HCT116 (cell line): ENCODE results near the gene ATP2B1. TPM values are rescaled to one million over a fixed set of nuclear protein-coding genes. Genes with fewer than 3 reads are reported as not detected.

Experiments
- ATAC-seq: fragments of 200-7000 bp; cut with Tn5 transposase; 2 replicates; pipeline ENCODE4 v1.9.1; 2020; ENCODE audit warnings: mild to moderate bottlenecking, moderate library complexity
- BruUV-seq: library from RNA; stranded (reverse); fragments of 400-500 nt; replicated peaks from 2 replicates; lab custom pipeline; 2021; lab: Mats Ljungman, UMichigan
- CTCF ChIA-PET: fragments of 300-600 bp; sonication (Branson Sonifier 250); formaldehyde crosslinking; loops from one replicate; lab custom pipeline; 2021; ENCODE audit warnings: antibody characterized with exemption; lab: Charles Lee
- POLR2A ChIA-PET: fragments of 300-600, 350-600 bp; sonication (Branson Sonifier 250); formaldehyde crosslinking; loops from one replicate; lab custom pipeline; 2021; ENCODE audit warnings: antibody characterized with exemption; lab: Charles Lee
- RAD21 ChIA-PET, 2 experiments: fragments of 300-600 bp; sonication (Branson Sonifier 250); formaldehyde crosslinking; loops; one replicate each; lab custom pipeline; 2023; ENCODE audit warnings: low total read pairs in 2 of 2; ENCODE audit not compliant: uncharacterized antibody in 2 of 2, unreplicated experiment in 2 of 2, low non-redundant PET in 1 of 2; lab: Charles Lee
- DNase-seq: peaks from one replicate; pipeline ENCODE4 v3.0.0-alpha.2; 2010; ENCODE audit warnings: low read depth, low spot score
- H2AFZ ChIP-seq: fragments of 200-600 bp; shearing (Covaris generic), sonication (generic); 2 replicates; pipeline ENCODE4 v1.6.1; 2017; ENCODE audit warnings: low read depth, mixed run types, mixed read lengths, antibody characterized with exemption, low read length; ENCODE audit not compliant: poor library complexity, severe bottlenecking
- H3K27ac ChIP-seq: 2 replicates; pipeline ENCODE4 v1.5.1; 2012; ENCODE audit warnings: low read depth, low read length
- H3K27me3 ChIP-seq: fragments of 200-600 bp; sonication (generic); 2 replicates; pipeline ENCODE4 v1.6.1; 2016; ENCODE audit warnings: mixed run types, low read length, mixed read lengths; ENCODE audit not compliant: insufficient read depth
- H3K36me3 ChIP-seq, 2 experiments: fragments of 200-500 bp in 1 of 2; fragments of 200-600 bp in 1 of 2; sonication (Bioruptor generic) in 1 of 2; sonication (generic) in 1 of 2; 2 replicates each; pipeline versions ENCODE4 v1.5.1 to v1.6.1; 2014 to 2016; ENCODE audit warnings: low read length in 2 of 2, inconsistent platforms in 1 of 2, mixed read lengths in 1 of 2, mixed run types in 1 of 2; ENCODE audit not compliant: insufficient read depth in 2 of 2, control insufficient read depth in 1 of 2
- H3K4me1 ChIP-seq, 2 experiments: fragments of 200-600 bp in 1 of 2; sonication (generic) in 1 of 2; 2 replicates each; pipeline versions ENCODE4 v1.5.1 to v1.6.1; 2012 to 2017; ENCODE audit warnings: low read length in 2 of 2, inconsistent platforms in 1 of 2, mild to moderate bottlenecking in 1 of 2, mixed read lengths in 1 of 2, mixed run types in 1 of 2, moderate library complexity in 1 of 2; ENCODE audit not compliant: insufficient read depth in 2 of 2, control insufficient read depth in 1 of 2
- H3K4me2 ChIP-seq: fragments of 200-600 bp; sonication (generic); 2 replicates; pipeline ENCODE4 v1.6.1; 2017; ENCODE audit warnings: mixed run types, low read length, mixed read lengths
- H3K4me3 ChIP-seq, 2 experiments: fragments of 200-600 bp in 1 of 2; sonication (generic) in 1 of 2; replicated peaks in 1 of 2; 2 replicates each; pipeline ENCODE4 v1.5.1; 2011 to 2016; ENCODE audit warnings: low read length in 2 of 2, control low read depth in 1 of 2, low read depth in 1 of 2, mild to moderate bottlenecking in 1 of 2, mixed read lengths in 1 of 2, mixed run types in 1 of 2
- H3K79me2 ChIP-seq: fragments of 200-600 bp; sonication (generic); 2 replicates; pipeline ENCODE4 v1.6.1; 2017; ENCODE audit warnings: mild to moderate bottlenecking, mixed run types, low read length, moderate library complexity, mixed read lengths; ENCODE audit not compliant: insufficient read depth
- H3K9ac ChIP-seq: fragments of 200-600 bp; sonication (generic); 2 replicates; pipeline ENCODE4 v1.6.1; 2016; ENCODE audit warnings: low read length, mixed read lengths
- H3K9me2 ChIP-seq: fragments of 200-600 bp; sonication (generic), shearing (Covaris generic); 2 replicates; pipeline ENCODE4 v1.6.1; 2017; ENCODE audit warnings: mixed run types, mild to moderate bottlenecking, moderate library complexity; ENCODE audit not compliant: insufficient read depth
- H3K9me3 ChIP-seq, 2 experiments: fragments of 200-500 bp in 1 of 2; fragments of 200-600 bp in 1 of 2; sonication (Bioruptor generic) in 1 of 2; sonication (generic) in 1 of 2; 2 replicates each; pipeline ENCODE4 v1.6.1; 2014 to 2017; ENCODE audit warnings: low read length in 2 of 2, mixed read lengths in 2 of 2, inconsistent platforms in 1 of 2, low read depth in 1 of 2, mild to moderate bottlenecking in 1 of 2, mixed run types in 1 of 2, moderate library complexity in 1 of 2; ENCODE audit not compliant: control insufficient read depth in 1 of 2, insufficient read depth in 1 of 2
- H4K20me1 ChIP-seq: fragments of 200-600 bp; sonication (generic), shearing (Covaris generic); 2 replicates; pipeline ENCODE4 v1.6.1; 2017; ENCODE audit warnings: mixed run types, mild to moderate bottlenecking, moderate library complexity; ENCODE audit not compliant: insufficient read depth
- EGR1 ChIP-seq: IDR thresholded peaks from 2 replicates; pipeline ENCODE4 v1.6.1; 2012; ENCODE audit warnings: low read depth
- ELF1 ChIP-seq: IDR thresholded peaks from 2 replicates; pipeline ENCODE4 v1.6.1; 2012; ENCODE audit warnings: low read depth, borderline replicate concordance
- EZH2phosphoT487 ChIP-seq: fragments of 200-600 bp; IDR thresholded peaks from 2 replicates; pipeline ENCODE4 v1.6.1; 2018; ENCODE audit warnings: antibody characterized with exemption, borderline replicate concordance
- FOSL1 ChIP-seq: IDR thresholded peaks from 2 replicates; pipeline ENCODE4 v1.6.1; 2012; ENCODE audit warnings: low read depth
- POLR2A ChIP-seq: IDR thresholded peaks from 2 replicates; pipeline ENCODE4 v1.7.0; 2011; ENCODE audit warnings: borderline replicate concordance; ENCODE audit not compliant: insufficient read depth, insufficient read length; ENCODE audit errors: extremely low read depth
- POLR2AphosphoS5 ChIP-seq: IDR thresholded peaks from 2 replicates; pipeline ENCODE4 v1.6.1; 2011; ENCODE audit warnings: mild to moderate bottlenecking, low read depth, low read length, moderate library complexity
- SRF ChIP-seq: IDR thresholded peaks from 2 replicates; pipeline ENCODE4 v1.6.1; 2012; ENCODE audit warnings: low read depth
- TCF7L2 ChIP-seq: IDR thresholded peaks from 2 replicates; pipeline ENCODE4 v1.7.0; 2011; ENCODE audit warnings: borderline replicate concordance, inconsistent platforms; ENCODE audit not compliant: insufficient read depth, insufficient read length; ENCODE audit errors: extremely low read depth
- YY1 ChIP-seq: IDR thresholded peaks from 2 replicates; pipeline ENCODE4 v1.6.1; 2011; ENCODE audit warnings: low read length, low read depth, moderate library complexity, mild to moderate bottlenecking; ENCODE audit not compliant: insufficient replicate concordance; ENCODE audit errors: extremely low read depth
- ZFX ChIP-seq: fragments of 450-650 bp; IDR thresholded peaks from 2 replicates; pipeline ENCODE4 v1.6.1; 2017
- ZNF274 ChIP-seq: fragments of 200-500 bp; sonication (Bioruptor generic); IDR thresholded peaks from 2 replicates; pipeline ENCODE4 v1.6.1; 2014; ENCODE audit warnings: mild to moderate bottlenecking, low read depth, low read length, inconsistent platforms
- intact Hi-C: fragments of 100-400 bp; cut with micrococcal nuclease; formaldehyde crosslinking; loops from 2 replicates; pipeline ENCODE4 v1.10.0; 2022
- total RNA-seq: library from RNA; stranded (reverse); gene quantifications from one replicate; pipeline ENCODE4 v1.2.1, GENCODE V29; 2021; ENCODE audit not compliant: unreplicated experiment
- TF ChIP-seq, protein P1 (sequence below), 3 experiments: fragments of 200-600 bp in 1 of 3; sonication (generic) in 1 of 3; IDR thresholded peaks in 2 of 3; conservative IDR thresholded peaks in 1 of 3; 2 replicates each; pipeline ENCODE4 v1.5.1; 2012 to 2017; ENCODE audit warnings: low read depth in 2 of 3, low read length in 2 of 3, antibody characterized with exemption in 1 of 3, borderline replicate concordance in 1 of 3, control low read depth in 1 of 3, mild to moderate bottlenecking in 1 of 3, mixed read lengths in 1 of 3, mixed run types in 1 of 3, moderate library complexity in 1 of 3; ENCODE audit not compliant: insufficient read depth in 1 of 3
- TF ChIP-seq, protein P2 (sequence below): IDR thresholded peaks from 2 replicates; pipeline ENCODE4 v1.6.1; 2012
- TF ChIP-seq, protein P3 (sequence below): IDR thresholded peaks from 2 replicates; pipeline ENCODE4 v1.6.1; 2012; ENCODE audit warnings: low read depth

ATP2B1 gene
- total RNA-seq, 1 experiment from 2014 or later, result 62.4 TPM

GRCh38 chr12:89731614-89732013 lies 23.0 kb upstream of the ATP2B1 start:
- H3K27me3 ChIP-seq, result no peaks in the 10 kb centered on the region
- ChIA-PET POLR2A (no interaction called here), CTCF (no interaction called here), RAD21 (no interaction called here)
- no peaks in the 10 kb centered on the region for H3K79me2 ChIP-seq
- H3K4me1 ChIP-seq, result 0 out of 4 replicates have a peak, but pooled peaks cover 0 to 3% of the 10 kb centered on the region in 2 experiments
- intact Hi-C loops, result no loop called here
- no peak for DNase-seq
- no peak overlapping the region for H2AFZ ChIP-seq
- no TSS peak for BruUV-seq
- no peaks in the 10 kb centered on the region for H3K36me3 ChIP-seq
- no peak overlapping the region for H3K4me3 ChIP-seq
- no peak overlapping the region for H3K27ac ChIP-seq
- H4K20me1 ChIP-seq, result no peaks in the 10 kb centered on the region
- no peaks in the 10 kb centered on the region for H3K9me2 ChIP-seq
- TF ChIP-seq ZNF274, result no peak
- TF ChIP-seq, protein P1, sequence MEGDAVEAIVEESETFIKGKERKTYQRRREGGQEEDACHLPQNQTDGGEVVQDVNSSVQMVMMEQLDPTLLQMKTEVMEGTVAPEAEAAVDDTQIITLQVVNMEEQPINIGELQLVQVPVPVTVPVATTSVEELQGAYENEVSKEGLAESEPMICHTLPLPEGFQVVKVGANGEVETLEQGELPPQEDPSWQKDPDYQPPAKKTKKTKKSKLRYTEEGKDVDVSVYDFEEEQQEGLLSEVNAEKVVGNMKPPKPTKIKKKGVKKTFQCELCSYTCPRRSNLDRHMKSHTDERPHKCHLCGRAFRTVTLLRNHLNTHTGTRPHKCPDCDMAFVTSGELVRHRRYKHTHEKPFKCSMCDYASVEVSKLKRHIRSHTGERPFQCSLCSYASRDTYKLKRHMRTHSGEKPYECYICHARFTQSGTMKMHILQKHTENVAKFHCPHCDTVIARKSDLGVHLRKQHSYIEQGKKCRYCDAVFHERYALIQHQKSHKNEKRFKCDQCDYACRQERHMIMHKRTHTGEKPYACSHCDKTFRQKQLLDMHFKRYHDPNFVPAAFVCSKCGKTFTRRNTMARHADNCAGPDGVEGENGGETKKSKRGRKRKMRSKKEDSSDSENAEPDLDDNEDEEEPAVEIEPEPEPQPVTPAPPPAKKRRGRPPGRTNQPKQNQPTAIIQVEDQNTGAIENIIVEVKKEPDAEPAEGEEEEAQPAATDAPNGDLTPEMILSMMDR (IDR thresholded peaks at IDR 0.05 in 2 of 3, conservative IDR thresholded peaks at IDR 0.05 in 1 of 3; ENCODE audit: borderline replicate concordance in 1 of 3, insufficient read depth in 1 of 3, low read depth in 2 of 3, low read length in 2 of 3), result no peak
- no peak for TF ChIP-seq ELF1
- TF ChIP-seq EZH2phosphoT487, result no peak
- TF ChIP-seq ZFX, result no peak
- TF ChIP-seq TCF7L2, result no peak
- TF ChIP-seq, protein P2, sequence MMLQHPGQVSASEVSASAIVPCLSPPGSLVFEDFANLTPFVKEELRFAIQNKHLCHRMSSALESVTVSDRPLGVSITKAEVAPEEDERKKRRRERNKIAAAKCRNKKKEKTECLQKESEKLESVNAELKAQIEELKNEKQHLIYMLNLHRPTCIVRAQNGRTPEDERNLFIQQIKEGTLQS, result no peak
- TF ChIP-seq SRF, result no peak
- TF ChIP-seq POLR2AphosphoS5, result no peak
- TF ChIP-seq FOSL1, result no peak
- TF ChIP-seq EGR1, result no peak
- TF ChIP-seq POLR2A, result no peak
- TF ChIP-seq, protein P3, sequence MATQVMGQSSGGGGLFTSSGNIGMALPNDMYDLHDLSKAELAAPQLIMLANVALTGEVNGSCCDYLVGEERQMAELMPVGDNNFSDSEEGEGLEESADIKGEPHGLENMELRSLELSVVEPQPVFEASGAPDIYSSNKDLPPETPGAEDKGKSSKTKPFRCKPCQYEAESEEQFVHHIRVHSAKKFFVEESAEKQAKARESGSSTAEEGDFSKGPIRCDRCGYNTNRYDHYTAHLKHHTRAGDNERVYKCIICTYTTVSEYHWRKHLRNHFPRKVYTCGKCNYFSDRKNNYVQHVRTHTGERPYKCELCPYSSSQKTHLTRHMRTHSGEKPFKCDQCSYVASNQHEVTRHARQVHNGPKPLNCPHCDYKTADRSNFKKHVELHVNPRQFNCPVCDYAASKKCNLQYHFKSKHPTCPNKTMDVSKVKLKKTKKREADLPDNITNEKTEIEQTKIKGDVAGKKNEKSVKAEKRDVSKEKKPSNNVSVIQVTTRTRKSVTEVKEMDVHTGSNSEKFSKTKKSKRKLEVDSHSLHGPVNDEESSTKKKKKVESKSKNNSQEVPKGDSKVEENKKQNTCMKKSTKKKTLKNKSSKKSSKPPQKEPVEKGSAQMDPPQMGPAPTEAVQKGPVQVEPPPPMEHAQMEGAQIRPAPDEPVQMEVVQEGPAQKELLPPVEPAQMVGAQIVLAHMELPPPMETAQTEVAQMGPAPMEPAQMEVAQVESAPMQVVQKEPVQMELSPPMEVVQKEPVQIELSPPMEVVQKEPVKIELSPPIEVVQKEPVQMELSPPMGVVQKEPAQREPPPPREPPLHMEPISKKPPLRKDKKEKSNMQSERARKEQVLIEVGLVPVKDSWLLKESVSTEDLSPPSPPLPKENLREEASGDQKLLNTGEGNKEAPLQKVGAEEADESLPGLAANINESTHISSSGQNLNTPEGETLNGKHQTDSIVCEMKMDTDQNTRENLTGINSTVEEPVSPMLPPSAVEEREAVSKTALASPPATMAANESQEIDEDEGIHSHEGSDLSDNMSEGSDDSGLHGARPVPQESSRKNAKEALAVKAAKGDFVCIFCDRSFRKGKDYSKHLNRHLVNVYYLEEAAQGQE, result no peak
- TF ChIP-seq YY1, result no peak
- H3K9ac ChIP-seq, result no peak overlapping the region
- ATAC-seq, result no peak
- no peaks in the 10 kb centered on the region for H3K9me3 ChIP-seq
- H3K4me2 ChIP-seq, result no peak overlapping the region
